ENCODE data around the gene ST8SIA2. TPM values are rescaled to one million over a fixed set of nuclear protein-coding genes. Genes with fewer than 3 reads are reported as not detected.
A peak's percentile ranks its signal among the peaks of the same experiment; 100 is the strongest.

The ST8SIA2 gene
- total RNA-seq, 1 donor, result 0.27 TPM

GRCh38 chr15:92394309-92395097, 822 bp downstream of the ST8SIA2 start:
- no peak for DNase-seq (ENCODE audit: low read depth in 2 of 3, low spot score in 2 of 3)

GRCh38 chr15:92395098-92395635, 1.5 kb downstream of the ST8SIA2 start:
- DNase-seq (ENCODE audit: low read depth in 2 of 3, low spot score in 2 of 3), result no peak

- no peak for DNase-seq (ENCODE audit: low read depth in 2 of 3, low spot score in 2 of 3)
These were observed 5.7 kb downstream of the ST8SIA2 start for GRCh38 chr15:92399271-92399950.

- no peak for DNase-seq (ENCODE audit: low read depth in 2 of 3, low spot score in 2 of 3)
These were observed 6.9 kb downstream of the ST8SIA2 start for GRCh38 chr15:92400573-92400972.

GRCh38 chr15:92400980-92401787, 7.5 kb downstream of the ST8SIA2 start:
- DNase-seq (ENCODE audit: low read depth in 2 of 3, low spot score in 2 of 3), result no peak

DNA sequence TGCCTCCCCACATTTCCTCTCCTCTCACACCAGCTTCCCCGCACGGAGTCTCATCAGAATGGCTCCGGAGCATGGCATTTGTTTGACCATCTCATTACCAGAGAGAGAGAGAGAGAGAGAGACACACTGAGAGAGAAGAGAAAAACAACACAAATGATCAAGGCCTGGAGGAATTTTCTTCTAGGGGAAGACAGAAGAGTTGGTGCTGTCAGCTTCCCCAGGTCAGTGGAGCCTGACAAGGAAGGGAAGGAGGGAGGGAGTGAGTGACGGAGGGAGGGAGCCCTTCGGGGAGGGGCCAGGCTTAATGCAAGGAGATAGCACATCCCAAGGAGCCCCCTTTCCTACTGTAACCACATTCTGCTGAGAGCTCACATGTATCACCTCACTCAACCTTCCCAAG, 9.1 kb downstream of the ST8SIA2 start:
- DNase-seq (ENCODE audit: low read depth in 2 of 3, low spot score in 2 of 3), result no peak

GRCh38 chr15:92405942-92406341, 12.3 kb downstream of the ST8SIA2 start:
- no peak for DNase-seq (ENCODE audit: low read depth in 2 of 3, low spot score in 2 of 3)

DNA sequence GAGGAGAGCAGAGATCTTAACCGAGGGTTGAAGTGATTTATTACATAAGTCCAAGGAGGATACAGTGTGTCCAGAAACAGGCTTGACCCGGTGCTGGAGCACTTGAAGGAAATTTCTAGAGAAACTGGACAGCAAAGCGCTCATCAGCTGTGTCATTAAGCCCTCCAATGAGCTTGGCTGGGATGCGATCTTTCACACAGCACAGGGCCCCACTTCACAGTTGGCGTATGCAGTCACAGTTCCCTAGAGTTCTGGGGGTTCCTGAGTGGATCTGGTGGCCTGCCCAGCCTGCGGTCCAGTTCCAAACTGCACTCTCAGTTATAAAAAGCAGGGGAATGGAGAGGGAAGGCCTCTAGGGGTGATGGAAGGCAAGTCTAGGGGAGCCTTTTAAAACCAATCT, 13.6 kb downstream of the ST8SIA2 start:
- no peak for DNase-seq (ENCODE audit: low read depth in 2 of 3, low spot score in 2 of 3)

GRCh38 chr15:92407916-92408315, 14.2 kb downstream of the ST8SIA2 start:
- no peak for DNase-seq (ENCODE audit: low read depth in 2 of 3, low spot score in 2 of 3)

DNA sequence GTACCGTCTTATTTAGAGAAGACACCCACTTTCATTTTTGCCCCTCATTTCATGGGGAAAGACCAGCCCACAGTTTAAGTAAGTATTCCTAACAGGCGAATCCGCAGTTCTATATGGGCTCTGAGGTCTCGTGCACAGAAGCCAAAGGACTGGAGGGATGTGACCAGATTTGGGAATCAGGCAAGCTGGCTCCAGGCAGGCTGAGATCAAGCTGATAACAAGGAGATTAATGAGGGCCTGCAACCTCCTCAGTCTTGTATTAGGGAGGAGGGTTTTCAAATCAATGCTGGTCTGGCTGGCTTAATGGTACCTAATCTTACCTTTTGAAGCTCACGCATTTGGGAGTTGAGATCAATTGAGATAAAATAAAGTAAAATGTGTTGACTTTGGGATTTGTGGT, 15.3 kb downstream of the ST8SIA2 start:
- DNase-seq (ENCODE audit: low read depth in 2 of 3, low spot score in 2 of 3), result no peak

GRCh38 chr15:92409521-92409920, 15.8 kb downstream of the ST8SIA2 start:
- no peak for DNase-seq (ENCODE audit: low read depth in 2 of 3, low spot score in 2 of 3)

- no peak for DNase-seq (ENCODE audit: low read depth in 2 of 3, low spot score in 2 of 3)
These were observed 16.9 kb downstream of the ST8SIA2 start for GRCh38 chr15:92410537-92410936.

GRCh38 chr15:92411256-92411655, 17.6 kb downstream of the ST8SIA2 start:
- DNase-seq (ENCODE audit: low read depth in 2 of 3, low spot score in 2 of 3), result no peak

- DNase-seq (ENCODE audit: low read depth in 2 of 3, low spot score in 2 of 3), result no peak
These were observed 19.8 kb downstream of the ST8SIA2 start for GRCh38 chr15:92413510-92413909.

GRCh38 chr15:92415639-92416297, 22.1 kb downstream of the ST8SIA2 start:
- DNase-seq (ENCODE audit: low read depth in 2 of 3, low spot score in 2 of 3), result no peak

GRCh38 chr15:92416557-92416956, 22.9 kb downstream of the ST8SIA2 start:
- DNase-seq (ENCODE audit: low read depth in 2 of 3, low spot score in 2 of 3), result no peak

- no peak for DNase-seq (ENCODE audit: low read depth in 2 of 3, low spot score in 2 of 3)
These were observed 24.0 kb downstream of the ST8SIA2 start for GRCh38 chr15:92417716-92418115.

GRCh38 chr15:92418864-92419263, 25.2 kb downstream of the ST8SIA2 start:
- DNase-seq (ENCODE audit: low read depth in 2 of 3, low spot score in 2 of 3), result no peak

DNA sequence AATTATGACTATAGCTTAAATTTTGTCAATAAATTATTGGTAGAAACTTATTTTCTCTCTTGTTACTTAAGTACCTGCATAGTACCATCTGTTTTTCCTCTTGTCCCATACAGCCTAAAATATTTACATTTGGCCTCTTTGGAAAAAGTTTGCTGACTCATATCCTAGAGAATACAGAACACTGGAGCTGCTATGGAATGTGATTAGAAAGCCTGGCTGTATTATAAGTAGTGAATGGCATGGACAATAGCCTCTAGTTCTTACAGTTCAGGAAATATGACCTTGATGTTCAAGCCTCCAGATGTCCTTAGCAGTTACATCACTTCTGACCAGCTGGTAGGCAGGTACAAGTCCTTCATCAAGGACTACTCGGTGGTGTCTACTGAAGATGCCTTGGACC, 28.3 kb downstream of the ST8SIA2 start:
- no peak for DNase-seq (ENCODE audit: low read depth in 2 of 3, low spot score in 2 of 3)

DNA sequence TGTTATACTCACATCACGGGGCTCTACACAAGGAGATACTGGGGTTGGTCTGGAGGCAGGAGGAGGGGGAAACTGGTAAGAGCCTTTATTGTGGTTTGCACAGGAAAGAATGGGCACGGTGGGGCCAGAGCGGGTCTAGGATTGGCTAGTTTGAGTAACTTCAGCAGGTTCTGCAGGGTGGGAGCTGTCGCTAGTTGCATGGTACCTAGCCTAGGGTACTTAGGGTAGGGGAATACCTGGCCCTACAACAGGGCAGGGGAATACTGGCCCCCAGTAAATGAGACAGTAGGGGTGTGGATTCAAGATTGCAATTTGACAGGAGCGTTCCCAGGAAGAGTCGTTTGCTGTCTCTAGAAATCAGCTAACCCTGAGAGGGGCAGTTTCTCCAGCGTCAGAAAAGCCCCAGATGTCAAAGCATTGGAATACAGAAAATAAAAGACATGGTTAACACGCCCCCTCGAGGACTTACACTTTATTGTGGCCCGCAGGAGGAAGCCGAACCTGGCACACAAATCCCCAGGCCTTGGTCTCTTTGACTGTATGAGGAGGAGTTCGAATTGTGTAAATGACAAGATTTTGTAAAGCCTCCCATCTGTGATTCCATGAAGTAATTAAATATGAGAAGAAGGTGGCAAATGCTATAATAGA, 32.0 kb downstream of the ST8SIA2 start:
- DNase-seq (ENCODE audit: low read depth in 2 of 3, low spot score in 2 of 3), result peak in 2 of 3 donors; percentile 3 to 15
